Thoracic aorta (tissue), 2 donors: ENCODE data around the gene GPR155. TPM values are rescaled to one million over a fixed set of nuclear protein-coding genes. Genes with fewer than 3 reads are reported as not detected.

ENCODE experiments used
- ATAC-seq: fragments of 150-250 bp; one replicate; pipeline ENCODE4 v1.8.0; 2017; ENCODE audit warnings: low read depth; ENCODE audit not compliant: insufficient number of reproducible peaks, low FRiP score
- DNase-seq: peaks from one replicate; pipeline ENCODE4 v3.0.0-alpha.2; 2020; ENCODE audit warnings: low spot score
- H3K27ac ChIP-seq, 2 donors: fragments of 200-600 bp; sonication (generic); 1 replicate in 1 of 2; 2 replicates in 1 of 2; pipeline ENCODE4 v1.5.1; 2016; ENCODE audit warnings: mild to moderate bottlenecking in 2 of 2, moderate library complexity in 2 of 2
- H3K27me3 ChIP-seq: fragments of 200-600 bp; sonication (generic); replicated peaks from 2 replicates; pipeline ENCODE4 v1.6.0; 2016; ENCODE audit warnings: mild to moderate bottlenecking; ENCODE audit not compliant: insufficient read depth
- H3K36me3 ChIP-seq: fragments of 200-600 bp; sonication (generic); one replicate; pipeline ENCODE4 v1.5.1; 2016
- H3K4me1 ChIP-seq, 2 donors: fragments of 200-600 bp; sonication (generic); 1 replicate in 1 of 2; 2 replicates in 1 of 2; pipeline versions ENCODE4 v1.5.1 to v1.6.0; 2016; ENCODE audit warnings: low read depth in 2 of 2, mild to moderate bottlenecking in 1 of 2; ENCODE audit not compliant: control insufficient read depth in 1 of 2
- H3K4me3 ChIP-seq: fragments of 200-600 bp; sonication (generic); 2 replicates; pipeline ENCODE4 v1.5.1; 2016; ENCODE audit warnings: mild to moderate bottlenecking
- H3K9me3 ChIP-seq: fragments of 200-600 bp; sonication (generic); 2 replicates; pipeline ENCODE4 v1.5.1; 2016
- total RNA-seq, 2 donors: library from RNA; depleted of rRNA; stranded (reverse); fragments of >200 nt; gene quantifications; one replicate each; pipeline versions ENCODE4 v1.1.0 to v1.2.3, GENCODE V29; 2016
- TF ChIP-seq, protein P1 (sequence below): fragments of 200-600 bp; sonication (generic); IDR thresholded peaks from one replicate; pipeline ENCODE4 v1.5.1; 2019; ENCODE audit warnings: antibody characterized with exemption

Gene GPR155
- total RNA-seq, 2 donors from 2014 or later: 6.6 to 6.8 TPM

DNA sequence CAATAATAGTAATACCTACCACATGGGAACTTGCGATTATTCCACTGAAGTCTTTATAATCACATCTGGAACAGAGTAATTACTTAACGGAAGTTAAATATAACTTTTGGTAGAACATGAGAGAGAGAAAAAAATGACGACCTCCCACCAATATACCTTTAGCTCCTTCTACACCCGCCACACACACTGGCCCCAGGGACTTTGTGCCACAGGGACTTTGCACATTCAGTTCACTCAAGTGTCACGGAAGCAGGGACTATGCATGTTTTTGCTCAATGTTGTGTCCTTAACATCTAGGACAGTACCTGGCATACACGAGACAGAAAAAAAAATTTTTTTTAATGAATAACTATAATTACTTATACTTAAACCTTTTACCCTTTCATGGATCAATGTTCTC, 4.0 kb downstream of the GPR155 start:
- DNase-seq (no peak), ATAC-seq (no peak)
- Histone ChIP-seq H3K9me3 (no peaks in the 10 kb centered on the region), H3K27ac (no peak overlapping the region), H3K36me3 (peaks cover 11% of the 10 kb centered on the region), H3K4me1 (peaks cover 0 to 17% of the 10 kb centered on the region in 2 donors), H3K4me3 (no peak overlapping the region), H3K27me3 (no peaks in the 10 kb centered on the region)
- TF ChIP-seq, protein P1, sequence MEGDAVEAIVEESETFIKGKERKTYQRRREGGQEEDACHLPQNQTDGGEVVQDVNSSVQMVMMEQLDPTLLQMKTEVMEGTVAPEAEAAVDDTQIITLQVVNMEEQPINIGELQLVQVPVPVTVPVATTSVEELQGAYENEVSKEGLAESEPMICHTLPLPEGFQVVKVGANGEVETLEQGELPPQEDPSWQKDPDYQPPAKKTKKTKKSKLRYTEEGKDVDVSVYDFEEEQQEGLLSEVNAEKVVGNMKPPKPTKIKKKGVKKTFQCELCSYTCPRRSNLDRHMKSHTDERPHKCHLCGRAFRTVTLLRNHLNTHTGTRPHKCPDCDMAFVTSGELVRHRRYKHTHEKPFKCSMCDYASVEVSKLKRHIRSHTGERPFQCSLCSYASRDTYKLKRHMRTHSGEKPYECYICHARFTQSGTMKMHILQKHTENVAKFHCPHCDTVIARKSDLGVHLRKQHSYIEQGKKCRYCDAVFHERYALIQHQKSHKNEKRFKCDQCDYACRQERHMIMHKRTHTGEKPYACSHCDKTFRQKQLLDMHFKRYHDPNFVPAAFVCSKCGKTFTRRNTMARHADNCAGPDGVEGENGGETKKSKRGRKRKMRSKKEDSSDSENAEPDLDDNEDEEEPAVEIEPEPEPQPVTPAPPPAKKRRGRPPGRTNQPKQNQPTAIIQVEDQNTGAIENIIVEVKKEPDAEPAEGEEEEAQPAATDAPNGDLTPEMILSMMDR: no peak

DNA sequence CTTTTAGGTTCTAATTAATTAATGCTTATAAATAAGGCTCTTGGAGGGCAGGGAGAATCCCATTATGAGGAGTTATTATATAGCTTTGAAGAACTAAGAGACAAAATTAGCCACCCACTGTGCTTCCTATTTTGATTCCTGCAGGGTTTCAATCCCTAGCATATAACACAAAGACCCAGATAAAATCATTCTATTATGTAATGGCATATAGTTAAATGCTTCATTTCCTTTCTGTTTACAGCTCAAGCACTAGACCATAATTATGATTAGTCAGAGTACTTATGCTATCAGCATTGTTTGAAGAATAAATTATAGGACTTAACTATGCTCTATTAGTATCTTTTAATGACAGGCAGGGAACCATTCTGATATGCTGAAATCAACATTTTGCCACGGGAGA, 9.1 kb downstream of the GPR155 start:
- H3K4me1 ChIP-seq: no peaks in the 10 kb centered on the region
- DNase-seq: no peak
- TF ChIP-seq, protein P1: no peak

DNA sequence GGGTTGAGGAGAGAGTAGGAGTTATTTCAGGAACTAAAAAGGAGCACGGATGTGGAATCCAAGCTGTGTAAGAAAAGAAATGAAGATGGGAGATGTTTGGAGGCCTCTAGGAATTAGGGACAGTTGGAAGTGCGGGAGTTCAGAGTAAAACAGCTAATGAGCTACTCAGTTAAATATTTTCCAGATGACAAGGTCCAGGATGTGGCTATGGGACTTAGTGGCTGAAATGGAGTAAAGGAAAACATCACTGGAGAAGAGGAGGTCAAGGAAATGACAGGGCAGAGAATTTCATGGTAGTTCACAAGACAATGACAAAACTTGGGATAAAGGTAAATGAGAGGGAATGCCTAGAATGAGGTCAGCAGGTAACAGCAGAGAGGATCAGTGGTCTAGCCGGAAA, 13.0 kb downstream of the GPR155 start:
- ATAC-seq (no peak), DNase-seq (no peak)
- Histone ChIP-seq H3K9me3 (no peaks in the 10 kb centered on the region), H3K27ac (no peak overlapping the region), H3K4me3 (no peak overlapping the region), H3K36me3 (peaks cover 2% of the 10 kb centered on the region), H3K27me3 (no peaks in the 10 kb centered on the region), H3K4me1 (no peaks in the 10 kb centered on the region)
- TF ChIP-seq, protein P1: no peak

More for the DNA sequence above, 9.1 kb downstream of the GPR155 start:
- H3K27ac ChIP-seq: no peak overlapping the region
- no peak for ATAC-seq
- H3K9me3 ChIP-seq: no peaks in the 10 kb centered on the region
- peaks cover 11% of the 10 kb centered on the region for H3K36me3 ChIP-seq
- no peak overlapping the region for H3K4me3 ChIP-seq
- no peaks in the 10 kb centered on the region for H3K27me3 ChIP-seq

GRCh38 chr2:174465327-174465726, 21.5 kb downstream of the GPR155 start:
- H3K27ac ChIP-seq: no peak overlapping the region
- DNase-seq (no peak), ATAC-seq (no peak)
- no peaks in the 10 kb centered on the region for H3K4me1 ChIP-seq
- no peaks in the 10 kb centered on the region for H3K9me3 ChIP-seq
- H3K4me3 ChIP-seq: no peak overlapping the region
- no peaks in the 10 kb centered on the region for H3K27me3 ChIP-seq
- TF ChIP-seq, protein P1: no peak
- H3K36me3 ChIP-seq: no peaks in the 10 kb centered on the region

GRCh38 chr2:174461221-174461620, 25.6 kb downstream of the GPR155 start:
- no peaks in the 10 kb centered on the region for H3K36me3 ChIP-seq

More at GRCh38 chr2:174461221-174461620, 25.6 kb downstream of the GPR155 start:
- H3K4me1 ChIP-seq: no peaks in the 10 kb centered on the region
- ATAC-seq (no peak), DNase-seq (no peak)
- H3K27ac ChIP-seq: no peak overlapping the region
- TF ChIP-seq, protein P1: no peak
- no peak overlapping the region for H3K4me3 ChIP-seq
- no peaks in the 10 kb centered on the region for H3K27me3 ChIP-seq
- H3K9me3 ChIP-seq: no peaks in the 10 kb centered on the region
